Measurements from ENCODE around the gene HARS1.

- TF ChIP-seq, protein P1, sequence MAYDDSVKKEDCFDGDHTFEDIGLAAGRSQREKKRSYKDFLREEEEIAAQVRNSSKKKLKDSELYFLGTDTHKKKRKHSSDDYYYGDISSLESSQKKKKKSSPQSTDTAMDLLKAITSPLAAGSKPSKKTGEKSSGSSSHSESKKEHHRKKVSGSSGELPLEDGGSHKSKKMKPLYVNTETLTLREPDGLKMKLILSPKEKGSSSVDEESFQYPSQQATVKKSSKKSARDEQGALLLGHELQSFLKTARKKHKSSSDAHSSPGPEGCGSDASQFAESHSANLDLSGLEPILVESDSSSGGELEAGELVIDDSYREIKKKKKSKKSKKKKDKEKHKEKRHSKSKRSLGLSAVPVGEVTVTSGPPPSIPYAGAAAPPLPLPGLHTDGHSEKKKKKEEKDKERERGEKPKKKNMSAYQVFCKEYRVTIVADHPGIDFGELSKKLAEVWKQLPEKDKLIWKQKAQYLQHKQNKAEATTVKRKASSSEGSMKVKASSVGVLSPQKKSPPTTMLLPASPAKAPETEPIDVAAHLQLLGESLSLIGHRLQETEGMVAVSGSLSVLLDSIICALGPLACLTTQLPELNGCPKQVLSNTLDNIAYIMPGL (CRISPR knock-in tag; IDR thresholded peaks at IDR 0.05; ENCODE audit: borderline replicate concordance in 1 of 2, low read depth in 1 of 2), result no peak
- TF ChIP-seq PRDM4 (CRISPR knock-in tag; IDR thresholded peaks at IDR 0.05; ENCODE audit: borderline replicate concordance) (no peak), ZBTB40 (IDR thresholded peaks at IDR 0.05) (no peak), ZBTB40 (CRISPR knock-in tag; IDR thresholded peaks at IDR 0.05) (no peak), CTCF (CRISPR knock-in tag; IDR thresholded peaks at IDR 0.05) (no peak), MYC (CRISPR knock-in tag; IDR thresholded peaks at IDR 0.05; ENCODE audit: borderline replicate concordance) (no peak), ZBTB42 (CRISPR knock-in tag; IDR thresholded peaks at IDR 0.05) (no peak), POLR2AphosphoS2 (IDR thresholded peaks at IDR 0.05; ENCODE audit: low read depth, low read length) (no peak), ZBTB8A (CRISPR knock-in tag; IDR thresholded peaks at IDR 0.05; ENCODE audit: borderline replicate concordance, low read depth) (no peak), GABPB1 (CRISPR knock-in tag; IDR thresholded peaks at IDR 0.05) (no peak), MEIS1 (CRISPR knock-in tag; IDR thresholded peaks at IDR 0.05; ENCODE audit: borderline replicate concordance) (no peak), SETDB1 (CRISPR knock-in tag; IDR thresholded peaks at IDR 0.05; ENCODE audit: borderline replicate concordance) (no peak), RCOR2 (CRISPR knock-in tag; IDR thresholded peaks at IDR 0.05) (no peak)
Measured at GRCh38 chr5:140635291-140636257, 55.6 kb downstream of the HARS1 start.
